K562 (cell line): ENCODE results near the gene PSMD4. TPM values are rescaled to one million over a fixed set of nuclear protein-coding genes. Genes with fewer than 3 reads are reported as not detected.

Experiments
- ASH1L ChIP-seq: fragments of 450-650 bp; IDR thresholded peaks from 2 replicates; pipeline ENCODE4 v1.6.1; 2018; ENCODE audit warnings: borderline replicate concordance, mild to moderate bottlenecking, low read depth; ENCODE audit not compliant: partially characterized antibody
- CCNT2 ChIP-seq: IDR thresholded peaks from 2 replicates; pipeline ENCODE4 v1.6.1; 2011; ENCODE audit warnings: borderline replicate concordance, low read depth, mild to moderate bottlenecking, moderate library complexity, mixed read lengths, low read length; ENCODE audit not compliant: insufficient read length; ENCODE audit errors: extremely low read depth
- CHAMP1 ChIP-seq: fragments of 450-650 bp; IDR thresholded peaks from 2 replicates; pipeline ENCODE4 v1.6.1; 2016; ENCODE audit warnings: mild to moderate bottlenecking
- ESRRA ChIP-seq: fragments of 450-650 bp; IDR thresholded peaks from 2 replicates; pipeline ENCODE4 v1.6.1; 2014; ENCODE audit warnings: low read depth, mild to moderate bottlenecking, moderate library complexity, borderline replicate concordance
- IRF9 ChIP-seq: fragments of 450-650 bp; IDR thresholded peaks from 2 replicates; pipeline ENCODE4 v1.6.1; 2016; ENCODE audit warnings: missing biosample characterization, missing genetic modification characterization
- JUN ChIP-seq, 2 experiments: sonication (generic) in 1 of 2; formaldehyde crosslinking in 1 of 2; IDR thresholded peaks; 2 replicates each; pipeline versions ENCODE4 v1.6.1 to v1.8.0; 2012 to 2022; ENCODE audit warnings: borderline replicate concordance in 2 of 2, mild to moderate bottlenecking in 2 of 2, improper control_type of control experiment in 1 of 2, low read depth in 1 of 2, low read length in 1 of 2, missing genetic modification reagents in 1 of 2
- NFIC ChIP-seq: fragments of 450-650 bp; IDR thresholded peaks from 2 replicates; pipeline ENCODE4 v1.6.1; 2017; ENCODE audit warnings: mild to moderate bottlenecking, inconsistent platforms
- RB1 ChIP-seq: fragments of 450-650 bp; IDR thresholded peaks from 2 replicates; pipeline ENCODE4 v1.6.1; 2017; ENCODE audit warnings: low read depth, mild to moderate bottlenecking
- REST ChIP-seq, 2 experiments: fragments of 450-650 bp; formaldehyde crosslinking in 1 of 2; IDR thresholded peaks; 2 replicates each; pipeline versions ENCODE4 v1.4.0 to v1.6.1; 2014 to 2020; ENCODE audit warnings: mild to moderate bottlenecking in 2 of 2, borderline replicate concordance in 1 of 2, low read depth in 1 of 2
- TARDBP ChIP-seq: fragments of 450-650 bp; IDR thresholded peaks from 2 replicates; pipeline ENCODE4 v1.6.1; 2016
- ZNF124 ChIP-seq: sonication (generic); formaldehyde crosslinking; IDR thresholded peaks from 2 replicates; pipeline ENCODE4 v1.8.1; 2022; ENCODE audit warnings: missing genetic modification reagents
- ZNF24 ChIP-seq: fragments of 450-650 bp; IDR thresholded peaks from 2 replicates; pipeline ENCODE4 v1.6.1; 2016
- ZNF512 ChIP-seq: IDR thresholded peaks from 2 replicates; pipeline ENCODE4 v1.6.1; 2016; ENCODE audit warnings: missing genetic modification characterization, missing compliant biosample characterization
- polyA plus RNA-seq, 8 experiments: library from polyadenylated mRNA; depleted of rRNA in 4 of 8; stranded (reverse) in 5 of 8; unstranded in 3 of 8; fragments of >200 nt; fragmentation: Nextera tagmentation in 2 of 8; fragmentation: Illumina TruSeq in 1 of 8; extraction: Ambion mirVana in 2 of 8; extraction: Trizol in 1 of 8; gene quantifications; 2 replicates each; pipeline versions ENCODE4 v1.2.1 to v1.2.3, GENCODE V29; 2011 to 2014; ENCODE audit warnings: inconsistent platforms in 1 of 8, missing spikeins in 1 of 8
- total RNA-seq, 7 experiments: library from RNA; depleted of rRNA in 6 of 7; stranded (reverse); fragments of >200 nt in 6 of 7; fragmentation: Illumina TruSeq in 2 of 7; extraction: Trizol in 2 of 7; gene quantifications; 2 replicates each; pipeline versions ENCODE4 v1.2.1 to v1.2.3, GENCODE V29; 2011 to 2021; ENCODE audit warnings: low replicate concordance in 1 of 7

The PSMD4 gene
- total and polyA plus RNA-seq, 9 of the 15 experiments (the other 6 are each of a cell fraction or from before 2014, with no cell fraction given), result 194 to 353 (median 295) TPM

DNA sequence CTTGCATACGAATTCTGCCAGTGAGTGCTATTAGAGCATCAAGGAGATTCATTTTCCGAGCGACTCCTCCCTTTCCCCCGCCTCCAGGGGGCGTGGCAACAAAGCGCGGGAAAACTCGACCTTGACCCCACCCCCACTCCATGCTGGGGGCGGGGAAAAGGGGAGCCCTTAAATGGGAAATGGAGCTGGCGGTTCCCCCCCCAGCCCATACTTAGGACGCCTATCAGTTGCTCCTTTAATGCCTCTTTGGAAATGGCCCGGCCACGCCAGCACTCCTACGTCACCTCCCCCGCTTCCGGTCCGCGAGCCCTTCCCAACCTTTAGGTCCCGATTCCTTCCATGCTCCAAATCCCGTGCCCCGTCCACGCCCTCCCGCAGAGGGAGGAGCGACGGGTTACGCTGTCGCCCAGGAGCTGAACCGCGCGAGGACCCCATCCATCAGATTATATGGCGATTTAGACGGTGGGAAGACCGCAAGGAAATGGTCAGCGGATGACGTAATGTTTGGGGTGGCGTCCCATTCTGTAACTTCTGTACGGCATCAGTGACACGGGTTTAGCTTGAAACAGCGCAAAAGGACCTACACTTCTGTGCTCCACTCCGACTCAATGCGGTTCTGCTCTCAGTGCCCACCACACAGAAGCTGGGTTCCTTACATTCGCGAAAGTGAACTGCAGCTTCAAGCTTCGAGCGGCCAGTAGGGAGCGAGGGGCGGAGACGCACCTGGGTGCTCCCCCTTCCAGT lies 26.9 kb downstream of the PSMD4 start (continued):
- TF ChIP-seq CHAMP1, result no peak
- TF ChIP-seq ZNF124, result no peak
- peak; percentile 97 for TF ChIP-seq TARDBP
- TF ChIP-seq ZNF24, result no peak
- peak; percentile 83 for TF ChIP-seq ESRRA
- peak; percentile 68; the same call in 1 of the 2 replicates for TF ChIP-seq IRF9 (tag)
- no peak for TF ChIP-seq ASH1L
- TF ChIP-seq JUN (IDR thresholded peaks at IDR 0.05; ENCODE audit: borderline replicate concordance, low read depth, low read length), result peak; percentile 81
- TF ChIP-seq JUN (CRISPR knock-in tag; IDR thresholded peaks at IDR 0.05; ENCODE audit: borderline replicate concordance), result peak; percentile 95
- no peak for TF ChIP-seq CCNT2
- TF ChIP-seq NFIC, result peak; percentile 29; the same call in 1 of the 2 replicates
- no peak for TF ChIP-seq ZNF512 (tag)
- TF ChIP-seq RB1, result peak; percentile 100
- no peak for TF ChIP-seq REST (IDR thresholded peaks at IDR 0.05; ENCODE audit: borderline replicate concordance)
- no peak; the same call in 1 of the 2 replicates for TF ChIP-seq REST (CRISPR knock-in tag; IDR thresholded peaks at IDR 0.05; ENCODE audit: low read depth)
